ENCODE data around the gene CCDC71L.

- TF ChIP-seq, protein P1, sequence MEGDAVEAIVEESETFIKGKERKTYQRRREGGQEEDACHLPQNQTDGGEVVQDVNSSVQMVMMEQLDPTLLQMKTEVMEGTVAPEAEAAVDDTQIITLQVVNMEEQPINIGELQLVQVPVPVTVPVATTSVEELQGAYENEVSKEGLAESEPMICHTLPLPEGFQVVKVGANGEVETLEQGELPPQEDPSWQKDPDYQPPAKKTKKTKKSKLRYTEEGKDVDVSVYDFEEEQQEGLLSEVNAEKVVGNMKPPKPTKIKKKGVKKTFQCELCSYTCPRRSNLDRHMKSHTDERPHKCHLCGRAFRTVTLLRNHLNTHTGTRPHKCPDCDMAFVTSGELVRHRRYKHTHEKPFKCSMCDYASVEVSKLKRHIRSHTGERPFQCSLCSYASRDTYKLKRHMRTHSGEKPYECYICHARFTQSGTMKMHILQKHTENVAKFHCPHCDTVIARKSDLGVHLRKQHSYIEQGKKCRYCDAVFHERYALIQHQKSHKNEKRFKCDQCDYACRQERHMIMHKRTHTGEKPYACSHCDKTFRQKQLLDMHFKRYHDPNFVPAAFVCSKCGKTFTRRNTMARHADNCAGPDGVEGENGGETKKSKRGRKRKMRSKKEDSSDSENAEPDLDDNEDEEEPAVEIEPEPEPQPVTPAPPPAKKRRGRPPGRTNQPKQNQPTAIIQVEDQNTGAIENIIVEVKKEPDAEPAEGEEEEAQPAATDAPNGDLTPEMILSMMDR (conservative IDR thresholded peaks at IDR 0.05), result no peak
- no peak for TF ChIP-seq ZFX (IDR thresholded peaks at IDR 0.05)
Measured at GRCh38 chr7:106617860-106618259, 43.1 kb downstream of the CCDC71L start.
